GM21526 (cell line): ENCODE results near the gene VRK2.
"Not testable (repeated sequence)": the region's sequence is repeated elsewhere in the genome, so short reads cannot be mapped to it uniquely, and the experiment has no call there.

Experiments used
- ATAC-seq: cut with Tn5 transposase; IDR thresholded peaks from one replicate; pipeline ENCODE4 v1.9.1; 2021; ENCODE audit warnings: moderate library complexity; ENCODE audit not compliant: unreplicated experiment, low FRiP score

VRK2 gene

GRCh38 chr2:58106896-58107295, 60.3 kb downstream of the VRK2 start:
- no peak for ATAC-seq

GRCh38 chr2:58107803-58108710, 61.5 kb downstream of the VRK2 start:
- ATAC-seq: no peak

GRCh38 chr2:58109481-58109880, 62.9 kb downstream of the VRK2 start:
- no peak for ATAC-seq

- no peak for ATAC-seq
Measured at GRCh38 chr2:58110765-58111164, 64.2 kb downstream of the VRK2 start.

- not testable (repeated sequence) for ATAC-seq
Measured at GRCh38 chr2:58113563-58113962, 67.0 kb downstream of the VRK2 start.

- no peak for ATAC-seq
Measured at GRCh38 chr2:58120626-58121229, 74.1 kb downstream of the VRK2 start.

GRCh38 chr2:58122040-58122439, 75.4 kb downstream of the VRK2 start:
- ATAC-seq: no peak

GRCh38 chr2:58122540-58122939, 75.9 kb downstream of the VRK2 start:
- ATAC-seq: no peak

- no peak for ATAC-seq
Measured at GRCh38 chr2:58127111-58127510, 80.5 kb downstream of the VRK2 start.

- no peak for ATAC-seq
Measured at GRCh38 chr2:58130238-58130637, 83.6 kb downstream of the VRK2 start.

- ATAC-seq: no peak
Measured at GRCh38 chr2:58131191-58132011, 84.8 kb downstream of the VRK2 start.

GRCh38 chr2:58133395-58133794, 86.8 kb downstream of the VRK2 start:
- no peak for ATAC-seq

- ATAC-seq: no peak
Measured at GRCh38 chr2:58135861-58136260, 89.3 kb downstream of the VRK2 start.

GRCh38 chr2:58137221-58137620, 90.6 kb downstream of the VRK2 start:
- no peak for ATAC-seq

GRCh38 chr2:58137856-58138255, 91.2 kb downstream of the VRK2 start:
- ATAC-seq: no peak

- no peak for ATAC-seq
Measured at GRCh38 chr2:58138396-58139030, 91.9 kb downstream of the VRK2 start.

GRCh38 chr2:58140508-58141072, 94.0 kb downstream of the VRK2 start:
- no peak for ATAC-seq

- ATAC-seq: not testable (repeated sequence)
Measured at GRCh38 chr2:58145769-58146168, 99.2 kb downstream of the VRK2 start.

- no peak for ATAC-seq
Measured at GRCh38 chr2:58146707-58147106, 100.1 kb downstream of the VRK2 start.

GRCh38 chr2:58155160-58155778, 108.7 kb downstream of the VRK2 start:
- ATAC-seq: no peak
